ENCODE measurements around the gene CACNA2D3.

Gene CACNA2D3

DNA sequence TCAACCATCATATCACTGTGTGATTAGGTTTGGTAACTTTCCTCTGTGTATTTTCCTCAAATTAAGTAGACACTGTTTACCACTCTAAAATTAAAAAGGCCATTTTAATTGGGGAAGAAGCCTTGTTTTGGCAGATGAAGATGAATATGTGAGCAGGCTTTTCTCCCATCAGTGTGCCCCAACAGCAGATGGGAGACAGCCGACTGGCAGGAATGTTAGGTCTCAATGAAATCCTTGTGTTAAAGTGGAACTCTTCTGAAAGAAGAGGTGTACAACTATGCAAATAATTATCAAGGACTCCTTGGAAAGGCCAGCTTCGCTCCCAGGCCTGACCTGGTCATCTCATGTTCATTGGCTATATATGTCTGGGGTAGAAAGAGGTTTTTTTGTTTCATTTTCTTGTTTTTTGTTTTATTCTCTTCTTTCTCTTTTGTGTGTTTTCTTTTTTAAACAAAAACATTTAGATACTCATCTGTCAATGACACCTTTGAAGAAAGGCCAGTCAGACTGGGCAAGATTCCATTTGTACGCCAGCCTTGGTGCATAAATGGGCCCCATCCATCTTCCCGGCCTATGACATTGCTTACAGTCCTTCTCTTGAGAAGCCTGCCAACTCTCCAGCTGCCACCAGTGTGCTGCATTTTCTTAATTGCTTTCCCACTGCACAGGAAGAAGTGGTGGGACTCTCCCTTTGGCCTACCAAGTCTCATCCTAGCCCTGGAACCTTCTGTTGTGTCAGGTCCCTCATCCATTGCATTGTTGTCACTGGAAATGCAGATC is 779.7 kb downstream of the CACNA2D3 start:
- no peak for DNase-seq

DNA sequence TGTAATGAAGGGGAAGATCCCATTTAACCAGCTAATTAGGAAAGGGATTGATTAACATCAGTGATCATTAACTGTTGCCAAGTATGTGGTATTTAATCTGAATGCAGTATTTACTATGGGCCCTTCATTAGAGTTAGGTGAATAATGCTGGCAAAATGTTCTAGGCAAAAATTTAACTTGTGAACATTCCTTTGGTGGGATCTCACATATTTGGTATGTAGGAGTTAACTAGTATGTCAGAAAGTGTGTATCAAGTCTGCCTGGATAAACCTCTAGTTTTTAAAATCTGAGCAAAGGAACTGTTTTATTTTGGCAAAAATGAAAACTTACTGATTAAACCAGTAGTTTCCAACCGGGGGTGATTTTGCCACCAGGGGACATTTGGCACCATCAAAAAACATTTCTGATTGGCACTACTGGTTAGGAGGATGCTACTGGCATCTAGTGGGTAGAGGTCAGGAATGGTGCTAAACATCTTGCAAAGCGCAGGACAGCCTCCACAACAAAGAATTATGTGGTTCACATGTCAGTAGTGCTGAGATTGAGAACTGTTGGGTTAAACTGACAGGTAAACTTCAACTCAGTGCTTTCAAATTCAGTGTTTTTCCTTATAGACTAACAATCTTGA is 783.0 kb downstream of the CACNA2D3 start:
- no peak for DNase-seq

DNA sequence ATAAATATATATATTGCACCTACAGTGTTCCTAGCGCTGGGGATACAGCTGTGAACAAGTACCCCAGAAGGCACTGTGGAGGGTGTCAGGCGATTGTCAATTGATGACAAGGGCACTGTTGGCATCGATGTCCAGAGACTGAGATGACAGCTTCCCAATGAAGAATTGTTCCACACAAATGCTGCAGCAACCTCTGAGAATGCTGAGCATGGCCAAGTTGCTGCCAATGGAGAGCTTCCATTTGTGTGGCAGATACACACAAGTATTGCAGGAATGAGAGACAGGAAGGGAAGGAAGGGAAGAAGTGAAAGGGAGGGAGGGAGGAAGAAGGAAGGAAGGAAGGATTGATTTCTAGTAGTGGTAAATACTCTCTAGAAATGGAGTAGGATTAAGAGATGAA is 783.6 kb downstream of the CACNA2D3 start:
- no peak for DNase-seq

DNA sequence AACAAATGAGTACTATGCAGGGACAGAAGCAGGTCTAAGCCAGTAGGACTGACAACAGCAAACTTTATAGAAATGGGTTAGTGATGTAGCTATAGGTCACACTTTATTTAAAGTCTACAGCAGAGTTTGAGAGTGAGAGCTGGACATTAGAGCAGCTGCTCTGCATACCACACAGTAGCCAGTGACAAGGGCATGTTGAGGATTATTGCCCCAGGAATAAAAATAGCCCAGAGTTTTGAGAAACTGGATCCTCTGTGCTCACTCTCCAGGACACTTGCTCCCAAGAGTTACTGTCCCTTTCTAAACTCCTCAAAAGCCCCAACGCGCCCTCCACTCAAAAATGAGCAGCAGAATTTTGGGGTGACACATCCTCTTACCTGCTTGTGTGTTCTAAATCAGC is 784.4 kb downstream of the CACNA2D3 start:
- DNase-seq: no peak

DNA sequence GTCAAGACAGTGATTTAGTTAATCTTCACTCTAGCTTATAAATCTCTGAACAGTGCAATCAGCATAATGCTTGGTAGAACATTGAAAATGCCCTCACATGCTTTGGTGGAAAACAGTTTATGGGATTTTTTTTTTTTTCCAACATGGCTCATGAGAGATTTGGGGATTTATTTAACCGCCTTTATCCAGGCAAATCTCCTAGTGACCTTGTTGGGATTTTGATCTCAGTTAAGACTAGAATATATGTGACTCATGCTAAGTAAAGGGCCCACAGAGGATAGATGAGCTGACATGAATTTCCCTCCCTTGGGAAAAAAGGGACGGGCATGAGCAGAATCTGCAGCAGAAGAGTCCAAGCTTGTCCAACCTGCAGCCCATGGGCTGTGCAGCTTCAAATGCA is 786.8 kb downstream of the CACNA2D3 start:
- DNase-seq: no peak

DNA sequence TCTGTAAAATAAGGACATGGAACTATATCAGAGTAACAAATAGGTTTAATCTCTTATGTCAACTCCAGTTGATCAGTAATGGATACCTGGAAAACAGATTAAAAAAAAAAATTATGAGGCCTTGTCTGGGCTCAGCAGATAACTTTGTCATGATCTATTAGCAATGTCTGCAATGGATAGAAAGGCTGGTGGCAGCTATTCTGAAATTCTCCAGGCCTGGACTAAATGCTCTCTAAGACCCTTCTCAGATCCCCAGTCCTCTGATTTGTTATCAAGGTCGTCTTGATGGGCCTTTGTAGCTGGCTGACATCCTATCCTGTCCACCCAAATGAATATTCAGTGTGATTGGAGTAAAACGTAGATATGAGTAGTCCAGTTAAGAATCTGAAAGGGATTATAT is 791.8 kb downstream of the CACNA2D3 start:
- DNase-seq: no peak

DNA sequence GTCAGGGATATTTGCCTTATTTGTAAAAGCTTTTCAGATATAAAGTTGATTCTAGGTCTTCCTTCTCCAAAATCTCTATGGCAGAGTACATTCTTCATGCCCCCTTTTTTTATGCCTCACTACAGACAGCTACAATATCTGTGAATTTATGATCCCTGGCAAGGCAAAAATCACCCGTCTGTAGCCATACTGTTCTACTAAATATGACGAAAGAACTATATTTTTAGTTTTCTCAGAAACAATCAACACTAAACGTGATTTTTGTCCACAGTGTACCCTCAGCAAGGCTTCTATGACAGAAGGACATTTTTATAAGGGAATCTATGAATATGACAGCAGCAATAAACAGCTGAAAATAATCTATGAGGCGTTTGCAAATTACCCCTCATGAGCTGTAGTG is 792.8 kb downstream of the CACNA2D3 start:
- DNase-seq: no peak

DNA sequence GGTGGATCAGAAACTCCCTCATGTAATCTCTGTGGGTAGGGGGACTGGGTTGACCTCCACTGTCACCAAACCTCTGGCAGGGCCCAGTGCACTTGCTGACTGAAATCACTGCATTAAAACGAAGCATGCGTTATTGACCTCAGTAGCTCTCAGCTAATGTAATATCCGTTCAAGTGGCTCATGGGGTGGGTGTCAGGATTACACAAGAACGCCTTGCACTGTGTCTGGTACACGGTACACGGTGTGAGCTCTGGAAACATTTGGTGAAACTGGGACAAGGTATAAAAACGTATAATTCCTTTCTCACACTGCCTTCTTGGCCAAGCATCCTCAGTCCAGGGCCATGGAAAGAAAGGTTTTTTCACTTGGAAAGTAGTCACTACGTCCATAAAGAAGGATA is 793.6 kb downstream of the CACNA2D3 start:
- DNase-seq: no peak

DNA sequence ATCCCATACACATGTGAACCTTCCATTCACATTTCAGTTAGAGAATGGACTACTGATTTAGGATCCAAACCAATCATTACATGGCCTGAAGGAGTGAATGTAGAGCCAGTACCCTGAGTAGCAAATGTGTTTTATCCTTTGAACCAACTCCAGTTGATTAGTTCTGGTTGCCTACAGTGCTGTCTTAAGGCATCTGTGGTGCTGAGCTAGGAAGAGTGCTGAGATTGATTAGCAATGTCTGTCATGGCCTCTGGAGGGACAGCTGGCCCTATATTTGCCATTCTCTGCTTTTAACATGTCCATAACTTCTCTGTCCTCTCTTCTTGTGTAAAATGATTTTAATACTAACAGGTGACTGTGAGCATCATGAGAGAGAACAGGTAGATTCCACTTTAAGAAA is 794.4 kb downstream of the CACNA2D3 start:
- no peak for DNase-seq

DNA sequence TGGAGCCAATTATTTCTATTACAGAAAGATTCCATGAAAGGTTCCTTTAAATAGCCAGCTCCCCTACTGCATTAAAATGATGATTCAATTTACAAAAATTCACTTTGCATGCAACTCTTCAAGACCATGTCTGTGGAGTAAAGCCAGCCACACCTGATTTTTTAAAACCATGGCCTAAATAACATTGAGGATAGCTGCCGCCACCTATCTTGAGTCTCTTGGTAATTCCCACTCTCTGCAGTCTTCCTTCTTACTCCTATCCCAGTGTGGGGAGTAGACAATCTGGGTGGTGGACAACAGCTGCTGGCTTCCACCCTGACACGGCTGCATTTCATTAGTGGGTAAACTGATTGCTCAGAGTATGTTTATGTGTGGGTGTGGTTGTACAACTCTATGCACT is 794.8 kb downstream of the CACNA2D3 start:
- DNase-seq: no peak

DNA sequence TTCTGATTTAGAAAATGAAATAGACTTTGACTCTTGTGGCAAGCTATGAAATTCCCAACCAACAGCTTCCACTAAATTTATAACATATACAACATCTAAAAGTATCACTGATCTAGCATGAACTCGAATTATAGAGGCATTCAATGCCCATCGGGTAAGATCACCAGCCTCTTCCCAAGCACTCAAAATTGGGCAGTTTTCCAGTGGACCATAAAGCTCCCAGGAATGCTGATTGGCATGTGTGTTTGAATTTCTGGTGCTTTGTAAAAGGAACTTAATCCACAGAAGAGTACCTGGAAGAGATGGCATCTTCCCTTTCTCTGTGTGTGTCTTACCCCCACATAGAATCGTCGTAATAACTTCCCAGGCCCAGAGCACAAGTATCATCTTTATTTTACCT is 795.5 kb downstream of the CACNA2D3 start:
- no peak for DNase-seq

DNA sequence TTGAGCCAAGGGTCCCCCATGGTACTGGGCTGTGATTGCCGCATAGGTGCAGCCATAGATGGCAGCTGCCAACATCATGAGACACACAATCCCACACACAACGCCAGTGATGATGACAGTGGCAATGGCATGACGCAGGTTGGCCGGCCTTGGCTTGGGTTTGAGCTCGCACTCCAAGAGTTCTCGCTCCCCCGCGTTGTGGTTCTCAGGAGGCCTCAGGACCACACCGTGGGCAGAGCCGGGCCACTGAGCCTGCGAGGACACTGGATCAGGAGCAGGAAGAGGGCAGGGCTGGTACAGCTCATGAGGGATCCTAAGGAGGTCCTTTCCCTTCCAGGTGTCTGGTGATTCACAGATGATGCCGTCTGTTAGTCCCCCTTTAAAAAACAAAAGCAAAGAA is 796.2 kb downstream of the CACNA2D3 start:
- DNase-seq: no peak

DNA sequence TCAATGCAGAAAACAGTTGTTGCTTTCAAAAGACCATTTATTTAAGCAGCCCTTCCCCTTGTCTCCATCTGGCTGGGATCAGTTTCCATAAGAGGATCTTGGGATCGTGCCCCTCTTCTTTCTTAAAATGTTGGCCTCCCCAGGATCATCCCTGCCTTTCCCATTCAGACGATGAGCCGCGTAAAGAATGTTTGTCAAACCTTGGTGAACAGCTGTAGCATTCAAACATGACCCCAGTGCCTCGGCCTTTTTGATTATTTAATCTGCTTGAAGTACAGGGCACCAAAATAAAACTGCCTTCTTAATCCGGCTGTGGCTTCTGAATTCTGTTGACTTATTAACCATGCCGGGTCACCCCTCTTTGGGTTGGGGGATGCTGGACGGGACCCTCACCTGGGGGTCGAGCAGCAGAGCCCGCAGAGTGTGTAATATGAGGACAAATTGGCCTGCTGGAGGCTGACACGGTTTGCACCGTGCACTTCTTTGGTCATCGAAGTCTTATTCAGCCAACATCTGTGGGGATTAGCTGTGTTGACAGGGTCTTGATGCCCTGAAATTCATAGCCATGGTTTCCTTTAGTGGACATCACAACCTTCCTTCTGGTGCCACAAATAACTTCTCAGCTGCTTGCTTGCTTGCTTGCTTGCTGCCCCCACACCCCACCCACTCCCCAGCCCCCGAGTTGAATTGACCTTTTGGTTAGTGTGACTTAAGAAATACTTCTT is 805.9 kb downstream of the CACNA2D3 start, which contains the start of gene LRTM1:
TSS of gene LRTM1 (minus strand) at position 14 of the 725 bp plus-strand sequence. CDS start 148 bp downstream, outside the sequence.
- DNase-seq: no peak

DNA sequence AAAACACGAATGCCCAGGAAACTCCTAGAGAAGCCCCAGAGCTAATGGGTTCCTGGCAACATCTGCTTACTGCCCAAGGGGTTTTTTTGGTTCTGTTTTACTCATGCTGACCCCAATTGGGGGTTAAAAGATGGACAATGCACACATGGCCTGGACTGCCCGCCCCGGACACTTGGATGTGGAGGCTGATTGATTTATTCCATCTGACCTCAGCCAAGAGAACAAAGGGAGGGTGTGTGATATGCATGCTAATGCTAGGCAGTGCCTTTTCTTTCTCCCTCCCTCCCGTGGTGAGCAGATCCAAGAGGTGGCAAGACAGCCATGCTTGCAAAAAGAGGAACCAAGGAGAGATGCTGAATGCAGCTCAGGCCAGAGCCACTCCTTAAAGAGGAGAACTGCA is 808.8 kb downstream of the CACNA2D3 start:
- no peak for DNase-seq

DNA sequence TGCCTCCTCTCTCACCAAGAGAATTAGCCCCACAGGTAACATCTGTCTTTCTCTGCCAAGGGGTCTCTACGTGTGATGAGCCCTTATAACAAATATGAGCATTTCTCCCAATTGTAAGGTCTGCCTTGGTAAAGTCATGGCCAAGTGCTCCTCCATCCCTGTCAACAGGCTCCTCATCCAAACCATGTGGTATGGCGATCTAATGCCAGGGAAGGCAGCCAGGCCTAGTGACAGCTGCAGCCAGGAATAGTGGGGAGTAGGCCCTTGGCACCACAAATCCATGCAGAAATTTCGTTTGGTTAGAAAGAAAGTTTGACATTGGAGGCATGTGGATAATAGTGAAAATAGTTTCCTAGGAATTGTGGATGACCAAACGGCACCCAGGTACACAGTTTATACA is 810.3 kb downstream of the CACNA2D3 start:
- DNase-seq: peak; percentile 63

DNA sequence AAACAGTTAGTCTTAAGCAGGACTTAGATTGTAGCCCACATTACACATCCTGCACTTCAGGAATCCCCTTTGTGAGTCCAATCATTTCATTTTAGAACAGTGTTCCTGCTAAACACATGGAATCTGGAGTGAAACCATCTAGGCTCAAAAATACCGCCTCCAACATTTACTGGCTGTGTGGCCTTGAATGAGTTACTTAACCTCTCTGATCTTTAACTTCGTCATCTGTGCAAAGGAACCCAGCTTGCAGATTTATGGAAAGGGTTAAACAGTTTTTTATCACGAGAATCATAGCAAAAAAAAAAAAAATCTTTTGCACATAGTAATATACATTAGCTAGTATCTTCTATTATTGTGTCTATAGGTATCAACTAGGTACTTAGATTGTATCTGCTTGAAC is 813.5 kb downstream of the CACNA2D3 start:
- DNase-seq: no peak

DNA sequence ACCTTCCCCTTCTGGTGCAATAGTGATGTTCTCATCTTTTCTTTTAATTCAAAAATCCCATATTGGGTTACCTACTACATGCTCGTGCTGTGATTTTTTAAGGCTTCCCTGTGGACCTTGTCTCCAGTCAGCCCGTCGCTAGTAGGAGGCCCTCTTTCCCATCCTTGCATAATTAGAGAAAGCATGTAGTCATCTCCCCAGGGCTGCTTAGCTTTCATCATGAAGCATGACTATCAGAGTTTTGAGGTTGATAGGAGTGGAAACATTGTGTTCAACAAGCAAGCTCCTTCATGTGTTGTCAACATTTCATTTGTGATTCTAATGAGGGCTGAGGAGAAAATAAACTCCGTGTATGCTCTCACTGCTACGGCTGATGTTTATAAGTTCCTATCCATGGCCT is 814.2 kb downstream of the CACNA2D3 start:
- no peak for DNase-seq

DNA sequence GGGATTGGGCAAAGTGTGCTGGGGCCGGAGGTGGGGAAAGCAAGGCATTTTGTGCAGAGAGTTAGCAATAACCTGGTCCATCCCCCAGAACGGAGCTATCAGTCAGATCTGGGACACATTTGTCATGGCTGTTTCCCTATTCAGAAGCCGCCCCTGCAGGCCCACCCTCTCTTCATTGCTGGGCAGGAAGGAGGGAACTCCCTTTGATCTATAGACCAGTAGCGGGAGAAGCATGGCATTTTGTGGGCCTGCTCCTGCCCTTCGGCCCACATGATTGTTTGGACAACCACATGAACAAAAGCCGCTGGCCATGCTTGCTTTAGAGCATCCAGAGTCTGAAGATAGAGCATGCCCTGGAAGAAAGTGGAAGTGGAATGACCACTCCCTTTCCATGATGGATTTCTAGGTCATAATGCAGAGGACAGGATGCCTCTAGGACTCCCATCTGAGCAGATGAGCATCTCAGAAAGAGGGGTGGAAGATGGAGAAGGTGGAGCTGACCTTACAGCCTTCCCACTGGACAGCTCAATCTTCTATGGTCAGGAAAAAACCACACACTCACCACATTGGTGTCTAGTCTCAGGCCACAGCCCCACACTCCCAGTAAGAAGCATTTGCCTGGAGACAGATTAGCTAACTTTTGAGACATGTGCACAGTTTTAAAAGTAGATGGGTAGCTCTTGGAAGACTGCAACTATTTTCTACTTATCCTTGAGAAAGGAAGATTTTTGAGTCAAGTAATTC is 817.4 kb downstream of the CACNA2D3 start:
- no peak for DNase-seq

DNA sequence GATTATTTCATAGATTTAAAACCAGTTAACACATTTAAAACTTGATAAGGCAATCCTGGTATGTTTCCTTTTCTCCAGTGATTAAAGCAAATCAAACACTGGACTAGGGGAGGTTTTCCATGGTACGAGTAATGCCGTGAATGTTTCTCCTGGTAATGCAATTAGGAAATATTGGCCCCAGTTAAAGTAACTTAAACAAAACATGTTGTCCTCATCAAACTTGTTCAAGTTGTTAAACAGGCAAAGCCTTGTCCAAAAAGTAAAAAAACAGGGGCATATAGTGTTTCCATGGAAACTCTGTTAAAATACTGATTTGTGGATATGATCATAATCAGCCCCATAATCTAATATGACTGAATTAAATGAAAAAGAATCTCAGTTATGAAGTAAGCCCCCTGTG is 818.6 kb downstream of the CACNA2D3 start:
- DNase-seq: no peak

DNA sequence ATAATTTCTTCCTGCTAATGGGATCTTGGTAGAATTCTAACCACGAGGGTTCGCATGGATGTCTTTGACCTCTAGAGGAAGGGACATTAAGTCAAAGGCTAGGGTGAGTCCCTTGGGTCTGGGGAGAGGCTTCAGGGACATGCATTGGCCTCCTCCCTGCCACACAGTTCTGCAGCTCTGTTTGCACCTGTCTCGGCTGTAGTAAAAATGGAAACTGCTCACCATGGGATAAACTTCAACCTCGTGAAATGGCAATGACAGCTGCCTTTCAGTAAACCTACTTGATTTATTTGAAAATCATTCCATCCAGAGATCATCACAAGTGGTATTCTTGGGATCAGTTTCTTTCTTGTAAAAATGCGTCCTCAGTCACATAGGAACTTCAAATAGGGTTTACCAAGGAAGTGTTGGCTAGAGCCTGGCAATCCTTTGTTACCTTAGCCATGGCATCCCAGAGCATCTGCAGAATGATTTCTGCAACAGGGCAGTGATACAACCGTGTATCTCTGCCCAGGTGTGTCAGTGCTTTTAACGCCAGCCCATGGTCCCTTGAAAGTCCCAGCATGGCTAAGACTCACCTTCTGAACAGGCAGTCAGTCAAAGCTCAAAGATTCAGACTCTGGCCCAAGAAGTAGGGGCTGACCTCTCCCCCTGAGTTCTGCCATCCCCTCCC is 819.5 kb downstream of the CACNA2D3 start:
- no peak for DNase-seq

DNA sequence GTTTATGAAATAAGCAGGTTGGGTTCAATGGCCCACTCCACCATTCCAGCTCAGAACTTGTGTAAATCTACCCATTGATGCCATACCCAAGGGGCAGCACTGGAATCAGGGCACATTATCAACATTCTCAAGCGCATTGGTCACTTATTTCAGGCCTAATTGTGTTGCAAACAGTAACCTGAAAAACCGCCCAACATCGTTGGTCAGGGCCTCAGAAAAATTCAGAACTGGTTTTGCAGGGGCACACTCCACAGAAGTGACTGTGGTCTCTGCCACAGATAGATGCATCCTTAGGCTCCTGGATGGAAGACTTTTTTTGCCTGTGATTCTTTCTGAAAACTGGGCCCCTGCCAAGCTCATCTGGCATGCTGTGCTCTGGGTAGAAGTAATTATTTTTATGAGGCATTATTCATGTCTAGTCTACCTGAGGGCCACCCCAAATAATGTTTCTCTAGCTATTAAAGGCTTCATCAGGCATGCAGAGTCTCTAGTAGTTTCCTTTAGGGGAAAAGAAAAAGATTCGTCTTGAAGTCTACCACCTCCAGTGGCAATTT is 827.2 kb downstream of the CACNA2D3 start:
- DNase-seq: no peak

DNA sequence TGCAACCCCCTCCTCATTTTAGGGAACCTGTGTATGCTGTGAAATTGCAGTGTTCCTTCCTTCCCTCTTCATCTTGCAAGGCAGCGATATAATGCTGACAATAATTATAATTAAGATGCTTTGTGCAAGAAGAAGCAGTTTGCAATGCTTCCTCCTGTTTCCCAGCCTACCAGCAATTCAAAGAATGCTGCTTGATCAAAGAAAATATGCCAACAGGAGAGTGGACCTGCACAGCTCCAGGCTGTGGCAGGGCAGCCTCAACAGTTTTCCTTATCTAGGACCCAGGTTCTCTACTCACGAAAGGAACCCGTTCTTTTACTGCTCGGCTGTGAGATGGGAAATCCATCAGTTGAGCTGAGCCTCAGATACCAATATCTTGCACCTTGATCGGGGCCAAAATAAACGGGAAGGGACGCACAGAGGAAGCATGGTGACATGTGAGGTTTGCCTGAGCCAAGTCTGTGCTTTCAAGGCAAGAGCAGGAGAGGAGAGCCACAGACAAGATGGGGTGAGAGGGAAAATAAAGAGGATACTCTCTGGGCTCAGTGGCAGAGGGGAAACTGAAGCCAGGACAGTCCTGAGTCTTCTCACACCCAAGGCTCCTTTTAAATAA is 828.1 kb downstream of the CACNA2D3 start:
- no peak for DNase-seq

Data from right forelimb (tissue), 1 donor.